Left kidney (tissue), 2 donors: Measurements from ENCODE around the gene DNAJC8. TPM values are rescaled to one million over a fixed set of nuclear protein-coding genes. Genes with fewer than 3 reads are reported as not detected.

Source experiments
- DNase-seq: peaks from one replicate; pipeline ENCODE4 v3.0.0-alpha.2; 2013
- polyA plus RNA-seq: library from polyadenylated mRNA; unstranded; fragments of 120-200 nt; gene quantifications from one replicate; pipeline ENCODE4 v1.2.1, GENCODE V29; 2013; ENCODE audit not compliant: insufficient read length

Gene DNAJC8
- polyA plus RNA-seq, 1 donor, result 168 TPM

GRCh38 chr1:28257736-28258135 lies 24.9 kb upstream of the DNAJC8 start:
- DNase-seq, result no peak

GRCh38 chr1:28256197-28256827 lies 23.5 kb upstream of the DNAJC8 start:
- no peak for DNase-seq

- no peak for DNase-seq
These were observed 17.1 kb upstream of the DNAJC8 start for GRCh38 chr1:28249866-28250295.

GRCh38 chr1:28249013-28249865 lies 16.4 kb upstream of the DNAJC8 start:
- DNase-seq, result no peak

- peak; percentile 83 for DNase-seq
These were observed 15.6 kb upstream of the DNAJC8 start for GRCh38 chr1:28248273-28249012.

GRCh38 chr1:28247612-28248272 lies 14.9 kb upstream of the DNAJC8 start:
- DNase-seq, result no peak

- no peak for DNase-seq
These were observed 13.6 kb upstream of the DNAJC8 start for GRCh38 chr1:28246427-28246832.

GRCh38 chr1:28244549-28245251 lies 11.9 kb upstream of the DNAJC8 start:
- no peak for DNase-seq

GRCh38 chr1:28243685-28244311 lies 11.0 kb upstream of the DNAJC8 start:
- DNase-seq, result no peak

GRCh38 chr1:28241638-28242241 lies 8.9 kb upstream of the DNAJC8 start:
- DNase-seq, result no peak

- DNase-seq, result no peak
These were observed 7.2 kb upstream of the DNAJC8 start for GRCh38 chr1:28240024-28240423.

GRCh38 chr1:28239004-28239403 lies 6.2 kb upstream of the DNAJC8 start:
- no peak for DNase-seq

- no peak for DNase-seq
These were observed 4.0 kb upstream of the DNAJC8 start for GRCh38 chr1:28236656-28237322.

- DNase-seq, result peak; percentile 97
These were observed 3.2 kb upstream of the DNAJC8 start, which contains the start of gene ATP5IF1 for GRCh38 chr1:28235755-28236655. Gene ATP5IF1 (plus strand): TSS chr1:28236124. CDS start chr1:28236184, 60 bp downstream.

GRCh38 chr1:28233264-28233606 lies 406 bp upstream of the DNAJC8 start:
- no peak for DNase-seq

GRCh38 chr1:28229996-28230395 lies 2.8 kb downstream of the DNAJC8 start:
- no peak for DNase-seq

GRCh38 chr1:28229089-28229488 lies 3.7 kb downstream of the DNAJC8 start:
- DNase-seq, result no peak

GRCh38 chr1:28213315-28213714 lies 19.5 kb downstream of the DNAJC8 start:
- no peak for DNase-seq

GRCh38 chr1:28209700-28210099 lies 23.1 kb downstream of the DNAJC8 start:
- DNase-seq, result no peak
